NCI-H1694 treated with DMSO at 0.1 percent for 48 hours (cell line): Measurements from ENCODE around the gene PATZ1.
"Not testable (repeated sequence)": the region's sequence is repeated elsewhere in the genome, so short reads cannot be mapped to it uniquely, and the experiment has no call there.

Source experiments
- DNase-seq: peaks from one replicate; lab custom pipeline; 2025; lab: John Stamatoyannopoulos, UW

The PATZ1 gene

GRCh38 chr22:31343235-31344191 is 2.6 kb downstream of the PATZ1 start:
- DNase-seq: no peak

DNA sequence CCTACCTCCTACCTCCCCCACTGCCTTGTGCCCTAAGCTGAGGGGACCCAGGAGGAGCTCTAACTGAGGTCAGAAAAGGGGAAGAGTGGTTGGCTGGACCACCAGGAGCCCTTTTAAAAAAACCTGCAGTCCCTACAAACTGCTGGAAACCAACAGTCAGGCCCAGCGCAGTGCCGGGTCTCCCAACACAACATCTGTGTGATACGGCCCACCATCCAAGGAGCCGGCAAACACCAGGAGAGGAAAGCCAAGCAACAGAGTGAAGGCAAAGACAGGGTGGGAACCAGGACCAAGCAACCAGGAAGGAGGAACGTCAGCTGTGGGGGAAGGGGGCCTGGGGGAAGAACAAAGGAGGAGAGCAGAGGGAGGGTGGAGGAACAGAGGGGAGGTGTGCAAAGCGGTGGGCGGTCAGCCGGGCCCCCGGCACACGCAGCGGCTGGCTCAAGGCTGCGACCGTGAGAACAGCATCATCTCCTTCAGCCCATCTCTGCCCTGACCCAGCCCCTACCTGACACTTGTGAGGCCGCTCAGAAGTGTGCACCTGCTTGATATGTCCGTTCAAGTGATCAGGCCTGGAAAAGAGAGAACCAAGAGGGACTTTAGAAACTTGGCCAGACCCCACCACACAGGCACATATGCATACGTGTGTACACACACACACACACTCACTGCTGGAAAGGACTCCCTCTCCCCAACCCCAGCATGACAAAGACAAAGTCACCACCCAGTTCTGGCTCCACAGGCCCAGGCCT is 3.6 kb downstream of the PATZ1 start:
- no peak for DNase-seq

GRCh38 chr22:31341386-31342088 is 4.6 kb downstream of the PATZ1 start:
- DNase-seq: no peak

DNA sequence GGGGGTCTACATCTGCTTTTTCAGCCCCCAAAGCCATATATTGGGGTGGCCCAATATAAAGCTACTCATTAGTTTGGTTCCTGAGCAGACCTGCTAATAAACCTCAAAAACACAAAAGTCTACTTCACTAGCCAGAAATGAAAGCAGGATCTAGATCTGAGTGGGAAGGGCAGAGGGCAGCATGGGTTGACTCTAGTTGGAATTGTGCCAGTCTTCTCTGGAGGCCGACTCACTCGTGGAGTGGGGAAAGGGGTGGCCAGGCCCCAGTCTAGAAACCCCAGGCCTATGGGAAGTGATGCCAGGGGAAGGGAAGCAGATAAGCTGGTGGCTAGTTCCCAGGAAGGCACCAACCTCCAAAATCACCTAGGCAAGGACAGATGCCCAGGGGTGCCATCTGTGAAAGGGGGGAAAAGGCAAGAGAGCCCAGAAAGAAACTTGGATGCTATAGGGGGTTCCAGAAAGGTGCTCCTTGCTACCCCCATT is 5.3 kb downstream of the PATZ1 start:
- no peak for DNase-seq

DNA sequence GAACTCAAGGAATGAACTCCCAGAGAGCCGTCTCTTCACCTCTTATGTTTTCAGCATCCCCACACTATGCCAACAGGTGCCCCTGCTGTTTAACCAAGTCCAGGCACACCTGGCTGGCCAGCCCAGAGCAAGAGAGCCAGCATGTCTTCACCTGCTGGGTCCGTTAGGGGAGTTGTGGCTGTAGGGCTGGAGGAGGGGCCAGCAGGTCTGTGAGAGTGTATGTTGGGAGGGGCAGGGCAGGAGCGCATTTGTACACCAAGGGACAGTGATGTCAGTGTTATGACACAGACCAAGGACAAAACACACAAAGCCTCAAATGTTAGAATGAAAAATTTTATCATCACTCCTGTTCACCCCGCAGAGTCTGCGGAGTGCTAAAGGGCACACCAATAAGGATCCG is 5.8 kb downstream of the PATZ1 start:
- no peak for DNase-seq

DNA sequence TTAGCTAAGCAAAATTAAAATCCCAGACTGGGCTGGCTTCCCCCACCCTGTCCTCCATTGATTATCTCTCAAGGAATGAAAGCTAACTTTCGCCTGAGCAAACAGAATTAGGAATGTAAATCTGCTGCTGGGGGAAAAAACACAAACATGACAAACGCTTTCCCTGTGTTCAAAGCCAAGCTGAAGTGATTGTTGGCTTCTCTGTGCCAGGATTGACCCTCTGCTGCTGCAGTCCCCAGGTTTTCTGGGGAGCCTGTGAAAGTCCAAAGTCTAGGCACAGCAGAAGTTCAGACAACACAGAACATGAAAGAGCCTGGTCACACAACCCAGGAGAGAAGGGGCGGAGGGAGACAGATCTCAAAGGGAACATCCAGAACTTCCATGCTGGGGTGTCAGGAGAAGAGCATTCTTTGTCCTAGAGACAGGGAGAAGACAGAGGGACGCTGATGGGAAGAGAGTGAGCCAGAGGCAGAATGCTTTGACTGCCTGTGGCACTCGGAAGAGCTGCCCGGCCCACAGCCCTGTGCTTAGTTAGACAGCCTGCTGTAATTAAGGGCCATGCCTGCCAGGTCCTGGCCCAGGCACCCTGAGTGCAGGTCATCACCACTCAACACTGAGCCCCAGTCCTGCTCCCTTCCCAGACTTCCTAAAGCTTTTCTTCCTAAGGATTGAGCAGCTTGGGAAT is 6.9 kb downstream of the PATZ1 start:
- DNase-seq: no peak

- no peak for DNase-seq
Measured at GRCh38 chr22:31337178-31337577, 9.0 kb downstream of the PATZ1 start.

GRCh38 chr22:31334329-31334728 is 11.8 kb downstream of the PATZ1 start:
- no peak for DNase-seq

- DNase-seq: no peak
Measured at GRCh38 chr22:31333641-31334040, 12.5 kb downstream of the PATZ1 start.

GRCh38 chr22:31332886-31333285 is 13.3 kb downstream of the PATZ1 start:
- DNase-seq: no peak

DNA sequence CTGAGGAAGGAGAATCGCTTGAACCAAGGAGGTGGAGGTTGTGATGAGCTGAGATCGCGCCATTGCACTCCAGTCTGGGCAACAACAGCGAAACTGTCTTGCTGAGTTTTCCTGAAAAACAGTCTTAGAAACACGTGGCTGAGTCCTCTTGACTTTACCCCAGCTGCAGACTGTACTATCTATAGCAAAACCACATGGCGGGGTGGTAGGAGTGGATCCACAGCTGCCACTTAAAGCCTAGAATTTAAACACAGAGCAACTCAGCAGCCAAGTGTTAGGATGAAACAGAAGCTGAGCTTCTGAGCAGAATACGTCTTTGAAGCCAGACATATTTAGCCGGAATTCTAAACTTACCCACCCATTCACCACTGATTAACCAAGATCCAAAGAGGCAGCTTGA is 14.1 kb downstream of the PATZ1 start:
- no peak for DNase-seq

- no peak for DNase-seq
Measured at GRCh38 chr22:31329453-31330215, 16.5 kb downstream of the PATZ1 start.

DNA sequence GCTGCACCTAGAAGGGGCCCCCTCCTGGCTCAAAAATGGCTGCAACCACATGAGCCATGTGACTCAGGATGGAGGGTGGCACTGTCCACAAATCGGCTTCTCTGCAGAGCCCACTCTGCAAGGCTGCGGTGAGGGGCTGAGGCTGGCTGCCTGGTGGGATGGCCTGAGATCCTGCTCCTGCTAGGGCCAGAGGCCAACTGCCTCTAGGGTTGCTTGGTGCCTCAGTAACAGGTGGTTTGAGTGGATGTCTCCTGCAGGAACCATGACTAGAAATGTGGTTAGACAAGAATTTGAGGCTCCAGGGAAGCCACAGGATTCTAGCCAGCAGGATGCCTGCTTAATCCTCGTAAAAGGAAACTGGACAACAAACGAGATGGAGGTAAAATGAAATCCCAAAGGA is 17.1 kb downstream of the PATZ1 start:
- DNase-seq: no peak

DNA sequence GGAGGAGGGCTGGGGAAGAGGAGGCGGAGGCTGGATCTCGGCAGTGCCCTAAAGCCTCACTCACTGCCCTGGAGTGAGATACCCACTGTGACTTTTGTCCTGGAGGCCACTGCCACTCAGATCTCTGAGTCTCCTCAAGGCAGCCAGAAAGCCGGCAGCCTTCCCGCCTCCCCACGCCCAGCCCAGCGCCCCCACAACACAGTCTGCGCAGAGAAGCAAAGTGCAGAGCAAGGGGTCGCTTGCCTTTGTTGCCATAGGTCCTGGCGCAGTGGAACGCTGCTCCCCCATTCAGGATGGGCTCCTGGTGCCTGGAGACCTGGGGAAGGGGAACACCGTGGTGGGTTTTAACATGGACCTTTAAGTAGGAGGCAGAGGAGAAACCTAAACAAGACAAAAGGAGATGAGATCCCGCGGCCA is 17.6 kb downstream of the PATZ1 start:
- no peak for DNase-seq

- no peak for DNase-seq
Measured at GRCh38 chr22:31327806-31328543, 18.2 kb downstream of the PATZ1 start.

DNA sequence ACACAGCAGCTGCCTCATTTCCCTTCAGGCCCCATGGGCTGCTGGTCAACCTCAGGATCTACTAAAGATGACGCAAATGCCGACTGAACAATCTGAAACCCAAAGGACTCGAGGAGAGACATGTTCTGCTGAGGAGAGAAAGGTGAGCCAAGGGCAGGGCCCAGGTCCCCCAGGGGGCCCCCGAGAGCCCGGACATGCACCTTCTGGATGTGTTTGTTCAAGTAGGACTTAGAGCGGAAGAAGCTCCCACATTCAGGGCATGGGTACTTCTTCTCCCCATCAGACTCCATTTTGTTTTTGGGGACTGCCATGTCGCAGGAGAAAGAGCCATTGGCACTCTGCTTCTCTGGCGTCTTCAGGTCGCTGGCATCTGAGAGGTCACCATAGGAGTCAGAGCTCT is 19.3 kb downstream of the PATZ1 start:
- no peak for DNase-seq

DNA sequence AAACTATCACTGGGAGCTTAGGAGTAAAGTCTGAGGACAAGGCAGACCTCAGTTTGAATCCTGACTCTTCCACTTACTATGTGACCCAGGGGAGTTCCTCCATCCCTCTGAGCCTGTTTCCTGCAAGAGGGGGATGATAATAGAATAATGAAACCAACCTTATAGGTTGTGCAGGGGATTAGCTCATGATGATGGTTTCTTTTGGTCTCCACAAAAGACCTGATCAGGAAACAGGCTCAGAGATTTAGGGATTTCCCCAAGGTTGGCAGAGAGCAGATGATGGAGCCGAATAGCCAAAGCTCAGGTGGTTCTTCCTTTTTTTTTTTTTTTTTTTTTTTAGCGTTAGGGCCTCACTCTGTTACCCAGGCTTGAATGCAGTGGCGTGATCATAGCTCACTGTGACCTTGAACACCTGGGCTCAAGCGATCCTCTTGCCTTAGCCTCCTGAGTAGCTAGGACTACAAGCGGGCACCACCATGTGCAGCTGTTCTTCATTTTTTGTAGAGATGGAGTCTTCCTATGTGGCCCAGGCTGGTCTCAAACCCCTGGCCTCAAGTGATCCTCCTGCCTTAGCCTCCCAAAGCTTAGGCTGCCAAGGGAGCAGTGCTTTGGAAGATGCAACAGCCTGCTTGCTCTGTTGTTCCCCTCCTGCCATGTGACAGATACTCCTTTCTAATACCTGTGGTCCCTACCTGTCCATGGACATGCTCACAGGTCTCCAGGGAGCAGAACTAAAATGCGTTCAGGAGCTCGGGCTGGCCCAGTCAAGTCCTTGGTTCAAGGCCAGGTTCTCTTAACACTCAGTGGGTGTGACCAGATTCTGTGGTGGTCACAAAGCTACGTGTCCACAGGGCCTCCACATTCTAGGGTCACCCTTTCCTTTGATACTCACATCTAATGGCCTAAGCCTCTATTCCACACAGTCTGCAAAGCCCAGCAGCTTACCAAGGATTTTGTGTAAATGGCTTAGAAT is 22.3 kb downstream of the PATZ1 start:
- DNase-seq: no peak

GRCh38 chr22:31321421-31321820 is 24.7 kb downstream of the PATZ1 start:
- no peak for DNase-seq

- not testable (repeated sequence) for DNase-seq
Measured at GRCh38 chr22:31314220-31314619, 31.9 kb downstream of the PATZ1 start.
